Duodenal mucosa (tissue), 2 donors: ENCODE measurements around the gene PCNX1.

Experiments
- H3K27ac ChIP-seq: one replicate; pipeline ENCODE4 v1.7.0; 2013; ENCODE audit warnings: low read depth, low read length
- H3K27me3 ChIP-seq, 2 donors: one replicate each; pipeline ENCODE4 v1.7.0; 2013; ENCODE audit warnings: low read length in 2 of 2, control low read depth in 1 of 2; ENCODE audit not compliant: insufficient read depth in 2 of 2, control insufficient read depth in 1 of 2
- H3K36me3 ChIP-seq, 2 donors: one replicate each; pipeline ENCODE4 v1.7.0; 2013; ENCODE audit warnings: low read length in 2 of 2, control low read depth in 1 of 2; ENCODE audit not compliant: insufficient read depth in 2 of 2, control insufficient read depth in 1 of 2
- H3K4me1 ChIP-seq, 2 donors: one replicate each; pipeline ENCODE4 v1.7.0; 2013; ENCODE audit warnings: low read length in 2 of 2, control low read depth in 1 of 2; ENCODE audit not compliant: insufficient read depth in 2 of 2, control insufficient read depth in 1 of 2
- H3K4me3 ChIP-seq, 2 donors: one replicate each; pipeline ENCODE4 v1.7.0; 2013; ENCODE audit warnings: low read length in 2 of 2, low read depth in 1 of 2
- H3K9ac ChIP-seq, 2 donors: one replicate each; pipeline ENCODE4 v1.7.0; 2013; ENCODE audit warnings: low read length in 2 of 2, low read depth in 1 of 2
- H3K9me3 ChIP-seq, 2 donors: one replicate each; pipeline ENCODE4 v1.7.0; 2013; ENCODE audit warnings: low read length in 2 of 2, control low read depth in 1 of 2; ENCODE audit not compliant: control insufficient read depth in 1 of 2

The PCNX1 gene

DNA sequence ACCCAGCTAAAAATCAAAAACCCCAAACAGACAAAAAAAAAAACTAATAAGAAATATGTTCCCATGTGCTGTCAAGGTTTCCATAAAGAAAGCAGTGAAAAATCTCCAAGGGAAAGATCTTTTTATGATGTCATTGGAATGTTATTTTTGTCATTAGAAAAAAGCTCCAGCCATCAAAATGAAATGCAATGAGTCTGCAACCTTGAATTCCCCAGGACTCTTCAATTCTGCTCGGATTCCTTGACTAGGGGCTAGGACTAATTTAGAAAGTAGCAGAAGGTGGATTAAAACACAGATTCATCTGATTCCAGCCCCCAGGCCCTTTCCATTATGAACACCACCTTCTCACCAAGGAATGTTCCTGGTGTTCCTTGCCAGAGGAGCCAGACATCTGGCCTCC, 6.0 kb upstream of the PCNX1 start:
- Histone ChIP-seq H3K27ac (no peak overlapping the region), H3K9me3 (no peaks in the 10 kb centered on the region), H3K9ac (no peak overlapping the region), H3K4me3 (no peak overlapping the region), H3K4me1 (peaks cover under 1 to 1% of the 10 kb centered on the region in 2 donors), H3K36me3 (no peaks in the 10 kb centered on the region), H3K27me3 (no peaks in the 10 kb centered on the region)

DNA sequence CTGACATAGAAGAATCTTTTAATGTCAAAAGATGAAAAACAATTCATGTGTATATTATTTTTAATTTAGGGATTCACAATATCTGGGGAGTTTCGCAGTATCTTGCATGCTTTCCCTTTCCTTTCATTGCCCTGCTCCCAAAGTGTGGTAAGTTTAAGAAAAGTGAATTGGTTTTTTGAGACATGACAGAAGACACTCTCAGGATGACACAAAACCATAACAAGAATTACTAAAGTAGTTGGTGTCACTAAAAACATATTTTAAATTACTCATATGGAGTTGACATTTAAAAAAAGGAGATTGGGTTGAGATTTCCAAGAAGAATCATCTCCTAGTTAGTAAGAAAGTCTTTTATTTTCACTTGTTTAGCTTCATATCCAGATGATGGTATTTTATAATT, 5.1 kb upstream of the PCNX1 start:
- H3K4me1 ChIP-seq: peaks cover 8 to 9% of the 10 kb centered on the region in 2 donors
- no peak overlapping the region for H3K4me3 ChIP-seq
- H3K27ac ChIP-seq: no peak overlapping the region
- no peak overlapping the region for H3K9ac ChIP-seq
- no peaks in the 10 kb centered on the region for H3K36me3 ChIP-seq
- no peaks in the 10 kb centered on the region for H3K9me3 ChIP-seq
- no peaks in the 10 kb centered on the region for H3K27me3 ChIP-seq

DNA sequence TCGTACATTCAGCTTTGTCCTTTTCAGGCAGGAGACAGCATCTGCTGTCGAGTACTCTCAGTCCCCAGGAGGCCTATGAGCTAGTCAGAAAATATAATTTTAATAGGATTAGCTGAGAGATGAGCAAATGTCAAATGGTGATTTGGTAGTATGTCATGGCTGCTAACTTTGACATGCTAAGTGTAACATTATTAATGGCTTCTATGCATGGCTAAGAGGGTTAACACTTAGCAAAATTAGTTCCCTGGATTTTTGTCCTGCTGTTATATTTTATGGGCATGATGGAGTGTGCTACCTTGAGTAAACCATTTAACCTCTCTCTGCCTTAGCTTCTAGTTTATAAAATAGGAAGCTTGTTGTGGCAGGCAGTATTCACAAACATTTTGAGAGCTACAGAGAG, 2.9 kb upstream of the PCNX1 start:
- Histone ChIP-seq H3K9me3 (no peaks in the 10 kb centered on the region), H3K36me3 (no peaks in the 10 kb centered on the region), H3K4me1 (peaks cover 15 to 17% of the 10 kb centered on the region in 2 donors), H3K27ac (no peak overlapping the region), H3K9ac (no peak overlapping the region), H3K4me3 (no peak overlapping the region), H3K27me3 (no peaks in the 10 kb centered on the region)

DNA sequence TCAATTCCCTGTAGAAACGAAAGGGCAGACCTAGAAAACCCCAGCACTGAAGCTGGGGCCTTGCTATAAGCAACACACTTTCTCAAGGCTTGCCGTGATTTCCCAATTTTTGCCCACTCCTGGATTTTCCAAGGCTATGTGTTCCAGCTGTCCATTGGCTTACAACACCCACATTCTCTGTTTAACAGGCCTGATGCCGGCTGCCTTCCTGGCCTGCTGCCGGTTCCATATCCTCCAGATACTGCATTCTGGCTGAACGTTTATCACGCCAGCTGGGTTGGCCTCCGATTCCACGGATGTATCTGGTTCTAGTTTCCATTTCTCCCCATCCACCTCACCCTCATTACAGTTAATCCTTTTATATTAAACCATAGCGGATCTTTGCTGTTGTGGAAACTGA, 2.0 kb upstream of the PCNX1 start:
- no peaks in the 10 kb centered on the region for H3K9me3 ChIP-seq
- no peak overlapping the region for H3K9ac ChIP-seq
- H3K36me3 ChIP-seq: no peaks in the 10 kb centered on the region
- no peak overlapping the region for H3K4me3 ChIP-seq
- no peaks in the 10 kb centered on the region for H3K27me3 ChIP-seq
- peaks cover 21% of the 10 kb centered on the region in 2 donors for H3K4me1 ChIP-seq
- no peak overlapping the region for H3K27ac ChIP-seq

DNA sequence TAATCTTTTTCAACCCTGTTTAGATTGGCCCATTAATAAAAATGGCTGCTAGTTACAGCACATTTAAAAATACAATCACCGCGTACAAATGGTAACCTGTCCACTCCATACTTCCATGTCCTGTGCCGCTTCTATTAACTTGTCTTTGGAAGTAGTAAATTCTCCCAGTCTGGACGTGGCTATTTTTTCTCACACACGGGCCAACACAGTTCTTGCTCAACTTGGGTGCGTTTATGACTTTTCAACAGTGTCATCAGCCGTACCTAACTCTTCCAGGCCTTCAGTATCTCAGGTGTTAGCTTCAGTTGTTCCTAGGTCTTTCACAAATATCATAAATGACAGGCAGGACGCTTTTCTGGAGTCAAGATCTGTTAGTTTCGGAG, 475 bp upstream of the PCNX1 start:
- H3K4me3 ChIP-seq: peak overlapping the region; percentile 74 to 79

DNA sequence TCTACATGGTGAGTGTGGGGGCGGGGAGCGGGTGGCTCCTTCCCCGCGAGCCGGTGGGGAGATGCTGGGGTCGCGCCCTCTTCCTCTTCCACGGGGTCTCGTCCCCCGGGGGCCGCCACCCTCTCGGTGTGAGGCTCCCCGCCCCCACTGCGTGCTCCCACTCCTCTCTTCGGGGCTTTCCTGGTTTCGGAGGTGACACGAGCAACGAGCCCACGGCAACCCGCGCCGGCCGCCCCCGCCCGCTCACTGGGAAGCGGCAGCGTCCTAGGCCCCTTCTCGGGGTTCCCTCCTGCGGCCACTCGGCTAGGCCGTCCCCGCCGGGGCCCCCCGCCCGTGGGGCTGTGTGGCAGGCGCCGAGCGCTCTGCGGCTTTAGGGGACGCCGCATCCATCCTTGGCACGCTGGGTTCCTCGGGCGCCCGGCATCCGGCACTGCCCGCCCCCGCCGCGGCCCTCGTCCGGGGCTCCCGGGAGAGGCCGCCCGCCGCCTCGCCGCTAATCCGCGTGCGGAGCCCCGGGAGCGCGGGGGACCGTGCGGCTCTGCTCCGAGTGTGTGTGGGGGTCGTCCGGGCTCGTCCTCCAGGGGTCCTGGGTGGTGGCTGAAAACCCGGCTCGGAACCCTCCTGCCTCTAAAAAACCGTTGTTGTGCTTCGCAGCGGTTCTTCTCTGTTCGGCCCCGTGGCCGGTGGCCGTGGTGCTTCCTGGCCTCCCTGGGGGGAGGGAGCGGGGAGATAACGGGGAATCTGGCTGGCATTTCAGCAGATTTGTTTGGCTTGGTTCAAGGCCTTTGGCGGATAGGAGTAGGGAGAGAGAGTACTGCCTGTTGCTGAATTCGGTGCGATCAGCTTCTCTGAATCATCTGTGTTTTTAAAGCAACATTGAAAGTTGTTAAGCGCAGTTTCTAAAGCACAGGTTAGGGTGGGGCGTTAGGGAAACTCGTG, 1.0 kb downstream of the PCNX1 start:
- Histone ChIP-seq H3K9me3 (no peaks in the 10 kb centered on the region), H3K27me3 (no peaks in the 10 kb centered on the region), H3K9ac (peak overlapping the region; percentile 73 to 74), H3K4me3 (peak overlapping the region; percentile 84 to 87), H3K4me1 (peaks cover 25 to 34% of the 10 kb centered on the region in 2 donors), H3K27ac (peak overlapping the region; percentile 85), H3K36me3 (no peaks in the 10 kb centered on the region)

More for the DNA sequence above, 475 bp upstream of the PCNX1 start:
- peak overlapping the region; percentile 85 for H3K27ac ChIP-seq
- H3K36me3 ChIP-seq: no peaks in the 10 kb centered on the region
- peaks cover 25 to 32% of the 10 kb centered on the region in 2 donors for H3K4me1 ChIP-seq
- no peaks in the 10 kb centered on the region for H3K27me3 ChIP-seq
- H3K9me3 ChIP-seq: no peaks in the 10 kb centered on the region
- peak overlapping the region; percentile 81 to 87 for H3K9ac ChIP-seq

DNA sequence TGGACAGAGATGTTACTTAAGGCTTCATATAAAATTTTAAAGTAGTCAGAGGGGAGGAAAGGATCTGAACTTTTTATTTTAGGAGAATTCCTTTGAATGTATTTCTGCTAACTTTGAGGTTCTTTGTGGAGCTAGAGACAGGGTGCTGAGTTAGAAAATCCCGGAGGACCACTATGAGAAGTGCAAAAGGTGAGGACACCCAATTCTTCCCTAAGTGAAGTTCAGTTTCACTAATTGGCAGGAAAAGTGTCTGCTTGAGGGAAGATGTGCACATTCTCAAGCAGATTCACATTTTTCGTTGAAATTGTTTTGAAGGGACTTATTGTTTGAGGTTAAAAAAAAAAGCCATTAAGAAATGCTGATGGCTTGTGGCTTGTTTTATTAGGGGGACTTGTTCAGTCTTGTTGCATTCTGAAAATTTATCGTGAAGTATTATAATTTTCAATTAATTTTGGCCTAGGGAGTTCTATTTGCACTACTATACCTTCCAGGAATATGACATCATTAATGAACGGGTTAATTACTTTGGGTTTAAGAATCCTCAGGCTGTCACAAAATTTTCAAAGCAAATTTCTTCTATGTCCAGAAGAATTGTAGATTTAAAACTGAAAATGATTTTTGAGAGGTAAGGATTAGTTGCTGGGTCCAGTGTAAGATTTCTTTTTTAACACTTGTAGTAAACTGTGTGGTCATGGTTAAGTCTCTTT, 1.8 kb downstream of the PCNX1 start:
- no peaks in the 10 kb centered on the region for H3K9me3 ChIP-seq
- H3K4me1 ChIP-seq: peaks cover 25 to 34% of the 10 kb centered on the region in 2 donors
- H3K27ac ChIP-seq: peak overlapping the region; percentile 63
- H3K27me3 ChIP-seq: no peaks in the 10 kb centered on the region
- no peaks in the 10 kb centered on the region for H3K36me3 ChIP-seq
- H3K4me3 ChIP-seq: peak overlapping the region; percentile 84 to 87
- peak overlapping the region; percentile 73 to 74 for H3K9ac ChIP-seq

DNA sequence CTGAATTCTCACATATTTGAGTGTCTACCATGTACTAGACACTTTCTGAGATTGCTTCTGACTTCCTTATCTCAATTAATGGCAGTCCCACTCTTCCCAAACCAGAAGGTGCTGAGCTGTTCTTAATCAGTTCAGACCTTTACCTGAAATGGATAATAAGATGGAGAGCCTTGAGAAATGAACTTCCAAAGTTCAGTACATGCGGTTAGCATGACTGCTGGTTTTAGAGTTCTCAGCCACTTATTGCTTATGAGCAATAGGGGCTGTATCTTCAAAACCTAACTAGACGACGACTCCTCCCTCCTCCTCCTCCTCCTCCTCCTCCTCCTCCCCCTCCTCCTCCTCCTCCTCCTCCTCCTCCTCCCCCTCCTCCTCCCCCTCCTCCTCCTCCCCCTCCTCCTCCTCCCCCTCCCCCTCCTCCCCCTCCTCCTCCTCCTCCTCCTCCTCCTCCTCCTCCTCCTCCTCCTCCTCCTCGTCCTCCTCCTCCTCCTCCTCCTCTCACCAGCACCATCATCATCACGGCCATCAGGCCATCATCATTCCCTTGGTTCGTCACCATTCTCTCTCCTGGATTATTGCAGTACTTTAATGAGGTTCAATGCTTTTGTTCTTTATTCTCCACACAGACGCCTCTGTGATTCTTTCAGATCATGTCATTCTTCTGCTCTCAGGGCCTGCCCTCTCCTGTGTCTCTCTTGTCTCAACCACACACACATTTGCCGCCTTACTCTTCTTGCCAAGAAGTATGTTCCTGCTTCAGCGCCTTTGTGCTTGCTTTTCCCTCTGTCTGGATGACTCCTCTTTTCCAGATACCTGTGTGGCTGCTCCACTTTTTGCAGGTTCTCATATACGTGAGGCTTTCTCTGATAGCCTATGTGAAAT, 2.7 kb downstream of the PCNX1 start:
- H3K27ac ChIP-seq: no peak overlapping the region
- no peaks in the 10 kb centered on the region for H3K27me3 ChIP-seq
- H3K9me3 ChIP-seq: no peaks in the 10 kb centered on the region
- H3K36me3 ChIP-seq: no peaks in the 10 kb centered on the region
- H3K4me1 ChIP-seq: peaks cover 25 to 34% of the 10 kb centered on the region in 2 donors
- no peak overlapping the region for H3K9ac ChIP-seq
- peak overlapping the region; percentile 33 to 87 for H3K4me3 ChIP-seq

DNA sequence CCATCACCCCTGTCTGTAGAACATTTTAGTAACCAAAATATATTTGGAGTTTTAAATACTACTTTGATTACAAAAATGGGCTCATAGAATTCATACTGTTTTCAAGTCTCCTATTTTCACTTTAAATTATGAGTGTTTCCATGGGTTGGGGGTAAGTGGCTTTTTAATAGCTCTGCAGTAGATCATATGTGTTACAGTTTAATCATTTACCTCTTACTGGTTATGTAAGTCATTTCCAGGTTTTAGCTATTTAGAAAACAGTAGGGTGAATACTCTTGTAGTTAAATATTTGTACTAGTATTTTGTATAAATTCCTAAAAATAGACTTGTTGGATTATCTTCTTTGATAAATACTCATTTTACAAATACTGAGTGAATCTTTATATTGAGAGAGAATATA, 8.2 kb downstream of the PCNX1 start:
- peaks cover 8 to 22% of the 10 kb centered on the region in 2 donors for H3K4me1 ChIP-seq
- no peaks in the 10 kb centered on the region for H3K9me3 ChIP-seq

More for the DNA sequence above, 8.2 kb downstream of the PCNX1 start:
- no peak overlapping the region for H3K9ac ChIP-seq
- H3K36me3 ChIP-seq: no peaks in the 10 kb centered on the region
- no peaks in the 10 kb centered on the region for H3K27me3 ChIP-seq
- H3K4me3 ChIP-seq: no peak overlapping the region
- no peak overlapping the region for H3K27ac ChIP-seq
